Heart right ventricle (tissue), 16 donors: ENCODE measurements around the gene ZFAND3. TPM values are rescaled to one million over a fixed set of nuclear protein-coding genes. Genes with fewer than 3 reads are reported as not detected.

ENCODE experiments used
- ATAC-seq, 8 donors: fragments of 200-7000 bp; cut with Tn5 transposase; one replicate each; pipeline ENCODE4 v1.9.1; 2020; ENCODE audit warnings: mild to moderate bottlenecking in 8 of 8, moderate library complexity in 8 of 8, moderate number of reproducible peaks in 1 of 8
- DNase-seq, 2 donors: peaks; one replicate each; pipeline ENCODE4 v3.0.0-alpha.2; 2020
- H3K27ac ChIP-seq, 10 donors: fragments of 200-600 bp; sonication (generic) in 2 of 10; one replicate each; pipeline versions ENCODE4 v1.5.0 to v1.8.0; 2020 to 2022; ENCODE audit warnings: mild to moderate bottlenecking in 3 of 10
- H3K27me3 ChIP-seq, 7 donors: fragments of 200-600 bp; one replicate each; pipeline ENCODE4 v1.8.0; 2021 to 2022; ENCODE audit warnings: mild to moderate bottlenecking in 2 of 7
- H3K36me3 ChIP-seq, 9 donors: fragments of 200-600 bp; sonication (generic) in 1 of 9; one replicate each; pipeline versions ENCODE4 v1.5.0 to v1.8.0; 2020 to 2022; ENCODE audit warnings: mild to moderate bottlenecking in 2 of 9
- H3K4me1 ChIP-seq, 9 donors: fragments of 200-600 bp; sonication (generic) in 1 of 9; one replicate each; pipeline versions ENCODE4 v1.5.0 to v1.8.0; 2020 to 2022; ENCODE audit warnings: mild to moderate bottlenecking in 4 of 9
- H3K4me3 ChIP-seq, 10 donors: fragments of 200-600 bp; sonication (generic) in 2 of 10; one replicate each; pipeline versions ENCODE4 v1.5.0 to v1.8.0; 2020 to 2022; ENCODE audit warnings: mild to moderate bottlenecking in 7 of 10, moderate library complexity in 2 of 10
- H3K9me3 ChIP-seq, 11 donors: fragments of 200-600 bp in 10 of 11; sonication (generic) in 2 of 11; one replicate each; pipeline versions ENCODE4 v1.5.0 to v1.8.0; 2013 to 2022; ENCODE audit warnings: mild to moderate bottlenecking in 2 of 11, control low read depth in 1 of 11, moderate library complexity in 1 of 11
- WGBS, 2 donors: extraction: QIAGEN DNeasy Blood & Tissue Kit; methylation state at CpG; one replicate each; pipeline ENCODE4 v1.1.7; 2013; ENCODE audit warnings: inconsistent platforms in 1 of 2; 5-methylcytosine and 5-hydroxymethylcytosine counted together
- intact Hi-C, 10 donors: fragments of 100-400 bp; cut with DNase I; formaldehyde crosslinking; loops; one replicate each; pipeline versions ENCODE4 v1.11.1 to v1.14.2; 2022
- polyA plus RNA-seq, 2 donors: library from polyadenylated mRNA; stranded (reverse); fragments of 200-250 nt; gene quantifications; one replicate each; pipeline ENCODE4 v1.2.3, GENCODE V29; 2013
- total RNA-seq, 10 donors: library from RNA; stranded (reverse); fragmentation: NEBNext Ultra II Directional in 3 of 10; extraction: Animal tissue kit (Norgen Biotek cat#: 25700) in 3 of 10; gene quantifications; one replicate each; pipeline versions ENCODE4 v1.2.1 to v1.2.4, GENCODE V29; 2021 to 2023
- TF ChIP-seq, protein P1 (sequence below), 9 donors: fragments of 200-600 bp; sonication (generic) in 2 of 9; IDR thresholded peaks; one replicate each; pipeline versions ENCODE4 v1.5.0 to v1.8.0; 2021 to 2022; ENCODE audit warnings: antibody characterized with exemption in 9 of 9, mild to moderate bottlenecking in 5 of 9, moderate library complexity in 1 of 9
- donor health status: Arrhythmogenic right ventricular cardiomyopathy.
- donor health status: ischemic (EF 13 %, LVEDD 7.1; RV severe dilation, severe dysfunction).
- donor health status: healthy with polysubstance abuse.
- donor health status: DM: no; HTN: yes; CAD: no.
- donor health status: DM: no; HTN: no; CAD: no.
- donor health status: ischemic (EF 25% LVEDD 6.9; RV normal size, moderate dysfunction).
- donor health status: ischemic (EF 25% LVEDD 5.7; RV mildly dilated, moderate dysfunction).
- donor health status: healthy.
- donor health status: DM: yes; HTN: yes; CAD: no.
- donor health status: Ischemic cardiomyopathy.
- donor health status: ischemic (EF 35%, LVEDD 5.7; RV mildly dilated, moderate dysfunction).
- donor health status: nonischemic (EF 11% LVEDD 7.7; RV severe dilation, severe dysfunction).
- donor health status: DM: yes; HTN: yes; CAD: no.
- donor health status: PGD.
- donor health status: ischemic (EF 29% LVEDD 5.4; RV normal size, mild dysfunction).
- donor health status: nonischemic (EF 23%, LVEDD 6.1; RV moderate dilation, normal function).

ZFAND3 gene
- total and polyA plus RNA-seq, 12 donors: 24.4 to 123 (median 105) TPM

DNA sequence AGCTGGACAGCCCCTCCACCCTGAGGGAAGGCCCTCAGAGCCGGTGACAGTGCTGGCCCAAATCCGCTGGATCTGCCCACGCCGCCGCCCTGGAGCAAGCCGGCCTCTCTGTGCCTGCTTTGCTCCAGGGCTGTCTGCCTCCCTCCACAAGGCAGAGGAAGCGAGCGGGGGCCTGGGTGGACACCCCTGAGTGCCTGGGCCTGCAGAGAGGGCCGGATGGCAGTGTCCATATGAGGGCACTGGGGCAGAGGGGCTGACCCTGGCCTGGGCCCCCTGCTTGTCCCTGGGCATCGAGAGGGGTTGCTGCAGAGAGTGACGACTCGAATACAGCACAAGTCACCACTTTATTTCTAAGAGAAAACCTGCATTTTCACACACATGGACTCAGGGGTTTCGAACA, 348.6 kb downstream of the ZFAND3 start:
- H3K4me3 ChIP-seq: no peak overlapping the region
- 94% methylated on average over 13 of the region's 13 CpGs for WGBS, 2 donors
- DNase-seq (no peak), ATAC-seq (no peak)
- intact Hi-C loops: no loop called here
- H3K36me3 ChIP-seq: peaks cover 0 to under 1% (median 0%) of the 10 kb centered on the region in 9 donors
- peaks cover 0 to 9% (median 0%) of the 10 kb centered on the region in 9 donors for H3K4me1 ChIP-seq
- TF ChIP-seq, protein P1, sequence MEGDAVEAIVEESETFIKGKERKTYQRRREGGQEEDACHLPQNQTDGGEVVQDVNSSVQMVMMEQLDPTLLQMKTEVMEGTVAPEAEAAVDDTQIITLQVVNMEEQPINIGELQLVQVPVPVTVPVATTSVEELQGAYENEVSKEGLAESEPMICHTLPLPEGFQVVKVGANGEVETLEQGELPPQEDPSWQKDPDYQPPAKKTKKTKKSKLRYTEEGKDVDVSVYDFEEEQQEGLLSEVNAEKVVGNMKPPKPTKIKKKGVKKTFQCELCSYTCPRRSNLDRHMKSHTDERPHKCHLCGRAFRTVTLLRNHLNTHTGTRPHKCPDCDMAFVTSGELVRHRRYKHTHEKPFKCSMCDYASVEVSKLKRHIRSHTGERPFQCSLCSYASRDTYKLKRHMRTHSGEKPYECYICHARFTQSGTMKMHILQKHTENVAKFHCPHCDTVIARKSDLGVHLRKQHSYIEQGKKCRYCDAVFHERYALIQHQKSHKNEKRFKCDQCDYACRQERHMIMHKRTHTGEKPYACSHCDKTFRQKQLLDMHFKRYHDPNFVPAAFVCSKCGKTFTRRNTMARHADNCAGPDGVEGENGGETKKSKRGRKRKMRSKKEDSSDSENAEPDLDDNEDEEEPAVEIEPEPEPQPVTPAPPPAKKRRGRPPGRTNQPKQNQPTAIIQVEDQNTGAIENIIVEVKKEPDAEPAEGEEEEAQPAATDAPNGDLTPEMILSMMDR (IDR thresholded peaks at IDR 0.05): no peak
- no peak overlapping the region for H3K27ac ChIP-seq
- no peaks in the 10 kb centered on the region for H3K9me3 ChIP-seq
- H3K27me3 ChIP-seq: no peaks in the 10 kb centered on the region

DNA sequence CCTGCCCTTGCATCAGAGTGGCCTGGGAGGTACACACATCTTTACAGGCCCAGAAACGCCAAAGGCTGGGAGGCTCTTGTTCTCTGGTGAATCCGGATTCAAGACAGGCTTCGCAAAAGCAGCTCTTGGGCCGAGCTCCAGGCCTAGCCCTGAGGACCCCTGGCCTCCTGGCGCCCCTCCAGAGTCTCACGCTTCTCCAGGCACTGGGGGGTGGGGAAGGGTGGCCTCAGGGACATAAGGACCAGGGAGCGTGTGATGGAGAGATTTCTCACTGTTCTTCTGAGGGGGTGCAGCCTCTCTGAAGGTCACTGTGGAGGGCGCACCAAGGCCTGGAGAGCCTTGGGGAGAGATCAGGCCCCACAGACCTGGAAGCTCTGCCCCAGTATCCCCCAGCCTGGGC, 349.2 kb downstream of the ZFAND3 start:
- Histone ChIP-seq H3K9me3 (no peaks in the 10 kb centered on the region), H3K4me3 (no peak overlapping the region), H3K36me3 (peaks cover 0 to 6% (median 0%) of the 10 kb centered on the region in 9 donors), H3K27me3 (no peaks in the 10 kb centered on the region), H3K4me1 (peaks cover 0 to 9% (median 0%) of the 10 kb centered on the region in 9 donors), H3K27ac (no peak overlapping the region)
- DNase-seq (no peak), ATAC-seq (peak in 6 of 8 donors; percentile 4 to 32 (median 18))
- TF ChIP-seq, protein P1 (IDR thresholded peaks at IDR 0.05): no peak
- intact Hi-C loops: no loop called here
- 82 to 85% methylated on average over 8 of the region's 8 CpGs for WGBS, 2 donors

DNA sequence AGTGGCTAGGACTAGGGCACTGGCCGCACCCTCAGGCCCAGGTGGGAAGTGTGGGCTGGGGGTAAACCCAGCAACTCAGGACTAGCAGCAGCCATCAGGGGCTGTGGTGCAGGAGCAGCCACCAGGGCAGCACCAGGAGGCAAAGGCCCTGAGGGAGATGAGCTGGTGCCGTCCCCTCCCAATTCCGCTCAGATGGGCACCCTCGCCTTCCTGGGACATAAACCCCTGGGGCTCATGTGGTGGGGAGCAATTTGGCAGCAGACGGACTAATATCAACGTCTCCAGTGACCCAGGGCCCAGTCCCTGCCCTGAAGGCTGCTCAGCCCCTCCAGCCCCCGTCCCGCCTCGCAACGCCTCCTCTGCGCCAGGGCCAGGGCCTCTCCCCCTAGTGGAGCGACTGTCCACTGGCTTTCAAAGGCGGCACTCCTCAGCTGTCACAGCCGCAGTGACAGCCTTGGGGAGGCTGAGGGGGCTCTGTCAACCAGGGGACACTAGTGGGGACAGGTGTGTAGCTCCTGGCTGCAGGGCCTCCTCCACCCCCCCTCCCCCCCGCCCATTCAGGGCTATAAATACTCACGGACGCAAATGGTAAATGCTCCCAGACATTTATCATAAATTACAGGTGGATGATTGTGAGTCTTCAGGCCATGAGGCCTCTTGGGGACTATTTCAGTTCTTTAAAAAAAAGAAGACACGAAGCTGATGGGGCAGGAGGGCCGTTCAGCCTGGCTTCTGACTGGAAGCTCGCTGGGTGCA, 349.9 kb downstream of the ZFAND3 start:
- Histone ChIP-seq H3K4me3 (no peak overlapping the region), H3K9me3 (no peaks in the 10 kb centered on the region), H3K4me1 (peaks cover 0 to 9% (median 0%) of the 10 kb centered on the region in 9 donors), H3K27me3 (no peaks in the 10 kb centered on the region), H3K27ac (no peak overlapping the region), H3K36me3 (peaks cover 0 to 13% (median 0%) of the 10 kb centered on the region in 9 donors)
- TF ChIP-seq, protein P1 (IDR thresholded peaks at IDR 0.05): no peak
- ATAC-seq (peak in 2 of 8 donors; percentile 5 to 18), DNase-seq (no peak)
- intact Hi-C loops: no loop called here
- 68 to 84% methylated on average over 19 to 20 of the region's 20 CpGs for WGBS, 2 donors

DNA sequence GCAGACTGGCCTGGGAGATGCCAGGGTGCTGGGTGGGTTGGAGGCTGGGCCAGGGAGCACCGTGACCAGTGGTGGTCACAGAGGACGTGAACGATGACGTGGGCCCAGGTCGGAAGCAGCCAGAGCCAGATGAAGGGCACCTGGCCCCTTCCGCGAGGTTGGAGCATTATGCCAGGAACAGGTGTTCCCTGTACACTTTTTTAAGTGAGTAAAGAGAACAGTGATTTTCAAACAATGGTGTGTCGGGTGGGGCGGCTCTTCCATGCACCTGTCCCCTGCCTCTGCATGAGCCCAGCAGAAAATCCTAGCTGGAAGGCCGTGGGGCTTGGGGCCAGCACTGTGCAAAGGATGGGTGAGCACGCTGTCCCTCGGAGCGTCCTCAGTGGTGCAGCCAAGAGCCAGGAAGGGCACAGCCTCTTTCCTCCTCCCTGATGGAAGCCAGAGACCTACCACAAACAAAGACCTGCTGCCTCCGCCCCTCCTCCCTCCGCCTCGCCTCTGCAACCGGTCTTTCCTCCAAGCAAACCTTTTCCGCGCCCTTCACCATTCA, 350.5 kb downstream of the ZFAND3 start:
- H3K4me3 ChIP-seq: no peak overlapping the region
- no peak for ATAC-seq
- H3K4me1 ChIP-seq: peaks cover 0 to 7% (median 0%) of the 10 kb centered on the region in 9 donors
- no peak overlapping the region for H3K27ac ChIP-seq
- no peaks in the 10 kb centered on the region for H3K27me3 ChIP-seq
- no peaks in the 10 kb centered on the region for H3K9me3 ChIP-seq
- 82 to 85% methylated on average over 19 of the region's 19 CpGs for WGBS, 2 donors
- peaks cover 0 to 15% (median 0%) of the 10 kb centered on the region in 9 donors for H3K36me3 ChIP-seq
- no peak for DNase-seq
- intact Hi-C loops: no loop called here
- TF ChIP-seq, protein P1 (IDR thresholded peaks at IDR 0.05): no peak
